SH-SY5Y (cell line): ENCODE data around the gene PML.

Experiments used
- GATA2 ChIP-seq: IDR thresholded peaks from 2 replicates; pipeline ENCODE4 v1.6.1; 2011; ENCODE audit warnings: mild to moderate bottlenecking, low read depth, low read length
- GATA3 ChIP-seq: IDR thresholded peaks from 2 replicates; pipeline ENCODE4 v1.6.1; 2011; ENCODE audit warnings: low read depth, mild to moderate bottlenecking, low read length, moderate library complexity

- no peak for TF ChIP-seq GATA3
- no peak for TF ChIP-seq GATA2
Measured at GRCh38 chr15:74062671-74063070, 68.2 kb downstream of the PML start.
